ENCODE measurements around the gene TNPO3. TPM values are rescaled to one million over a fixed set of nuclear protein-coding genes. Genes with fewer than 3 reads are reported as not detected.

The TNPO3 gene
- total and polyA plus RNA-seq, 2 donors from 2014 or later: 20.1 to 35.7 TPM

DNA sequence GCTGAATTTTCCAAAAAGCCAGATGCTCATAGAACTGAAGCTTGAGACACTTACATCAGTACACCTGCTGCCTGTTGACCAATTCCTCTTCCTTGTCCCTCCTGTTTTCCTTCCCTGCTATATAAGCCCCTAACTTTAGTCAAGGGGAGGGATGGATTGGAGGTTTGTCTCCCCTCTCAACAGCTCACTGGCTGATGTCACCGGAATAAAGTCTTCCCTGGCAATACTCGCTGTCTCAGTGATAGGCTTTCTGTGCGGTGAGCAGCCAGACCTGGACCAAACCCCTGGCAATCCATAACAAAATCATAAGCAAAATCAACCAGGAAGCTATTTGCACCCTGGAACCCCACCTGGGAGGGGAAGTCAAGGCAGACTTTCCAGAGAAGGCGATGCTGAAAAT, 118.1 kb downstream of the TNPO3 start:
- intact Hi-C loops (cut with DNase I): no loop called here
- DNase-seq (no peak), FAIRE-seq (no peak)
- Histone ChIP-seq H3K4me3 (ENCODE audit: low read length in 3 of 3) (no peak overlapping the region), H3K9me3 (ENCODE audit: control insufficient read depth in 2 of 3, insufficient read depth in 1 of 3, low read length in 3 of 3) (no peaks in the 10 kb centered on the region), H3K36me3 (ENCODE audit: control insufficient read depth in 2 of 3, insufficient read depth in 3 of 3, low read length in 3 of 3) (no peaks in the 10 kb centered on the region), H3K4me1 (ENCODE audit: control insufficient read depth in 2 of 3, insufficient read depth in 2 of 3, low read depth in 1 of 3, low read length in 3 of 3) (peaks cover 0 to 16% (median 9%) of the 10 kb centered on the region in 3 donors), H3K9ac (ENCODE audit: low read length in 3 of 3) (no peak overlapping the region), H3K27ac (ENCODE audit: low read depth in 2 of 2, low read length in 2 of 2) (no peak overlapping the region), H3K27me3 (ENCODE audit: control insufficient read depth, insufficient read depth, low read length) (peaks cover 2% of the 10 kb centered on the region)
- TF ChIP-seq, protein P1, sequence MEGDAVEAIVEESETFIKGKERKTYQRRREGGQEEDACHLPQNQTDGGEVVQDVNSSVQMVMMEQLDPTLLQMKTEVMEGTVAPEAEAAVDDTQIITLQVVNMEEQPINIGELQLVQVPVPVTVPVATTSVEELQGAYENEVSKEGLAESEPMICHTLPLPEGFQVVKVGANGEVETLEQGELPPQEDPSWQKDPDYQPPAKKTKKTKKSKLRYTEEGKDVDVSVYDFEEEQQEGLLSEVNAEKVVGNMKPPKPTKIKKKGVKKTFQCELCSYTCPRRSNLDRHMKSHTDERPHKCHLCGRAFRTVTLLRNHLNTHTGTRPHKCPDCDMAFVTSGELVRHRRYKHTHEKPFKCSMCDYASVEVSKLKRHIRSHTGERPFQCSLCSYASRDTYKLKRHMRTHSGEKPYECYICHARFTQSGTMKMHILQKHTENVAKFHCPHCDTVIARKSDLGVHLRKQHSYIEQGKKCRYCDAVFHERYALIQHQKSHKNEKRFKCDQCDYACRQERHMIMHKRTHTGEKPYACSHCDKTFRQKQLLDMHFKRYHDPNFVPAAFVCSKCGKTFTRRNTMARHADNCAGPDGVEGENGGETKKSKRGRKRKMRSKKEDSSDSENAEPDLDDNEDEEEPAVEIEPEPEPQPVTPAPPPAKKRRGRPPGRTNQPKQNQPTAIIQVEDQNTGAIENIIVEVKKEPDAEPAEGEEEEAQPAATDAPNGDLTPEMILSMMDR (IDR thresholded peaks at IDR 0.05; ENCODE audit: borderline replicate concordance, extremely low read depth, insufficient read depth): no peak

DNA sequence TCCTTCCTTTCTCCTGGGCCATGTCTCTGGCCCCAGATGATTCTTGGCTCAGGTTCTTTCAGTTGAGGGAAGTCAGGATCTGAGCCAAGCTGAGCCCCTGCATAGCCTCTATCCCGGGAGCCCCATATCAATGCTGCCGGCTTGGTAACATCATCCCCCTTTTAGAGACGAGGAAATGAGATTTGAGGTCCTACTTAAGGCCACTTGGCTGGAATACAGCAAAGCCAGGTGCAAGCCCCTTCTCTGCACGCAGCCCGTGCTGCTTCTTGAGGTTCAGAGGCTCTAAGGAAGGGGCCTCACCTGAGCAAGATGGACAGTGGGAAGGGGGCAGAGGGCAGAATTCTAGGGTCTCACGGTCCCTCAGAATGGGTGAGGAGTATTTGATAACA, 119.6 kb downstream of the TNPO3 start:
- H3K4me1 ChIP-seq (ENCODE audit: control insufficient read depth in 2 of 3, insufficient read depth in 2 of 3, low read depth in 1 of 3, low read length in 3 of 3): peaks cover 0 to 13% (median 9%) of the 10 kb centered on the region in 3 donors
- no peak overlapping the region for H3K4me3 ChIP-seq (ENCODE audit: low read length in 3 of 3)
- H3K9ac ChIP-seq (ENCODE audit: low read length in 3 of 3): no peak overlapping the region
- intact Hi-C loops (cut with DNase I): no loop called here
- H3K27me3 ChIP-seq (ENCODE audit: control insufficient read depth, insufficient read depth, low read length): peaks cover 2% of the 10 kb centered on the region
- peak overlapping the region in 1 of 2 donors; percentile 20 for H3K27ac ChIP-seq (ENCODE audit: low read depth in 2 of 2, low read length in 2 of 2)
- FAIRE-seq: no peak
- TF ChIP-seq, protein P1 (IDR thresholded peaks at IDR 0.05; ENCODE audit: borderline replicate concordance, extremely low read depth, insufficient read depth): no peak
- no peak for DNase-seq
- no peaks in the 10 kb centered on the region for H3K9me3 ChIP-seq (ENCODE audit: control insufficient read depth in 2 of 3, insufficient read depth in 1 of 3, low read length in 3 of 3)
- H3K36me3 ChIP-seq (ENCODE audit: control insufficient read depth in 2 of 3, insufficient read depth in 3 of 3, low read length in 3 of 3): no peaks in the 10 kb centered on the region

DNA sequence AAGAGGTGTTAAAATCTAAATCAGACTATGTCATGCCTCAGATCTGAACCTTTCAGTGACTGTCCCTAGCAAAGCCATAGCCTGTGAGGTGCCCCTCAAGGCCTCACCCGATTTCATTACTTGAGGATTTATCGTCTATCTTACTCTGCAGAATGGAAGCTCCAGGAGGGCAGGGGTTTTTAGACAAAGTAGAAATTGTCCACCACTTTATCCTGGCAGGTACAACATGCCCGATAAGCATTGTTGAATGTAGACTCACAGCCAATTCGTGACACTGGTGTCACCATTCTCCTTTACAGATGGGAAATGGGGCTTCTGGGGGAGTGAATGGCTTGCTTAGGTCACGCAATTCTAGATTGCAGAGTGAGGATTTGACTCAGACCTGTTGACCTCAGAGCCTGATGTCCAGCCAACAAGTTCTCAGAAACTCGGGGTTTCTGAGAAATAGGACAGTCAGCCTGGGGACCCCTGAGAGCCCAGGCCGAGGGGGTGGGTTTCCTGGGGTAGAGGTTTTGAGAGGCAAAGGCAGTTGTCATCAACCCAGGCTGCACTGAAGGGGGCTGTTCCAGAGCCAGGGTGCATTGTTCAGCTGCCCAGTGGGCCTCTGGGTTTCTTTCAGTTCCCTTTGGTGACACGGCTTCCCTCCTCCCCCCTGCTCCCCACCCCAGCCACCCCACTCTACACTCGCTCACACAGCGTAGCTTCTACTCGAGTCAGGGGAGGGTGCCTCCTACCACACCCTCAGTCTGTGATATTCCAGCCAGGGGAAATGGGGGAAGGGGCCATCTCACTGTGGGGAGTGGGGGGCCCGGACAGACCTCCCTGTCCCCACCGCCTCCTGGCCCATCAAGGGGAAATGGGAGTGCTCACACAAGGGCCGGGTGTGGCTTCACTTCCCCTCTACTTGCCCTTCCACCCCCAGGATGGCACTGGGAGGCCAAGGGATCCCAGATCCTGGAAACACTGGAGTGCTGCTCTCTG, 120.3 kb downstream of the TNPO3 start:
- DNase-seq (no peak), FAIRE-seq (no peak)
- H3K4me3 ChIP-seq (ENCODE audit: low read length in 3 of 3): no peak overlapping the region
- H3K9me3 ChIP-seq (ENCODE audit: control insufficient read depth in 2 of 3, insufficient read depth in 1 of 3, low read length in 3 of 3): no peaks in the 10 kb centered on the region
- peaks cover 0 to 9% (median 9%) of the 10 kb centered on the region in 3 donors for H3K4me1 ChIP-seq (ENCODE audit: control insufficient read depth in 2 of 3, insufficient read depth in 2 of 3, low read depth in 1 of 3, low read length in 3 of 3)
- H3K9ac ChIP-seq (ENCODE audit: low read length in 3 of 3): no peak overlapping the region
- TF ChIP-seq, protein P1 (IDR thresholded peaks at IDR 0.05; ENCODE audit: borderline replicate concordance, extremely low read depth, insufficient read depth): no peak
- intact Hi-C loops (cut with DNase I): no loop called here
- H3K36me3 ChIP-seq (ENCODE audit: control insufficient read depth in 2 of 3, insufficient read depth in 3 of 3, low read length in 3 of 3): no peaks in the 10 kb centered on the region
- no peak overlapping the region for H3K27ac ChIP-seq (ENCODE audit: low read depth in 2 of 2, low read length in 2 of 2)
- H3K27me3 ChIP-seq (ENCODE audit: control insufficient read depth, insufficient read depth, low read length): peaks cover 2% of the 10 kb centered on the region
